Stimulated activated CD8-positive, alpha-beta memory T cell treated with anti-CD3 and anti-CD28 coated beads, Interleukin-15, amount 100 ng/mL, for 4 hours (primary cell): ENCODE results near the gene FAM76B.

Source experiments
- DNase-seq, 2 donors: peaks; one replicate each; pipeline ENCODE4 v3.0.0-alpha.2; 2020; ENCODE audit warnings: low read depth in 2 of 2

FAM76B gene

GRCh38 chr11:95729462-95729861 lies 60.1 kb downstream of the FAM76B start:
- no peak for DNase-seq

- DNase-seq = no peak
Observed at GRCh38 chr11:95728790-95729189, 60.8 kb downstream of the FAM76B start.

- no peak for DNase-seq
Observed at GRCh38 chr11:95728094-95728493, 61.5 kb downstream of the FAM76B start.

- no peak for DNase-seq
Observed at GRCh38 chr11:95727620-95728019, 62.0 kb downstream of the FAM76B start.

GRCh38 chr11:95727111-95727510 lies 62.5 kb downstream of the FAM76B start:
- no peak for DNase-seq

GRCh38 chr11:95725196-95725595 lies 64.4 kb downstream of the FAM76B start:
- no peak for DNase-seq

- no peak for DNase-seq
Observed at GRCh38 chr11:95723361-95723942, 66.1 kb downstream of the FAM76B start.

GRCh38 chr11:95720195-95720594 lies 69.4 kb downstream of the FAM76B start:
- no peak for DNase-seq
